ENCODE data around the gene CHRM2. TPM values are rescaled to one million over a fixed set of nuclear protein-coding genes. Genes with fewer than 3 reads are reported as not detected.

The CHRM2 gene
- total and polyA plus RNA-seq, 10 donors = 0.13 TPM; not detected in 9

GRCh38 chr7:136940917-136941316 is 72.5 kb downstream of the CHRM2 start:
- no peaks in the 10 kb centered on the region for H3K4me1 ChIP-seq
- TF ChIP-seq POLR2A (IDR thresholded peaks at IDR 0.05) (no peak), CTCF (IDR thresholded peaks at IDR 0.05 in 8 of 11, conservative IDR thresholded peaks at IDR 0.05 in 3 of 11) (no peak), POLR2AphosphoS5 (IDR thresholded peaks at IDR 0.05) (no peak)
- no peak overlapping the region for H3K4me3 ChIP-seq
- H3K27ac ChIP-seq = no peak overlapping the region
- no peaks in the 10 kb centered on the region for H3K9me3 ChIP-seq
- no peaks in the 10 kb centered on the region for H3K27me3 ChIP-seq (replicated peaks in 1 of 7)
- intact Hi-C loops (cut with DNase I; ENCODE audit: low total_unique reads) = no loop called here
- DNase-seq = no peak
- H3K36me3 ChIP-seq = no peaks in the 10 kb centered on the region
- WGBS, 5 donors = 62 to 86% (median 76%) methylated on average over 1 of the region's 1 CpG

- Histone ChIP-seq H3K36me3 (no peaks in the 10 kb centered on the region), H3K4me3 (no peak overlapping the region), H3K9me3 (no peaks in the 10 kb centered on the region), H3K27ac (no peak overlapping the region), H3K4me1 (no peaks in the 10 kb centered on the region), H3K27me3 (replicated peaks in 1 of 7) (no peaks in the 10 kb centered on the region)
- TF ChIP-seq CTCF (IDR thresholded peaks at IDR 0.05 in 8 of 11, conservative IDR thresholded peaks at IDR 0.05 in 3 of 11) (no peak), POLR2AphosphoS5 (IDR thresholded peaks at IDR 0.05) (no peak), POLR2A (IDR thresholded peaks at IDR 0.05) (no peak)
- WGBS, 5 donors = 9 to 24% (median 16%) methylated on average over 1 of the region's 1 CpG
- intact Hi-C loops (cut with DNase I; ENCODE audit: low total_unique reads) = no loop called here
- DNase-seq = no peak
These were observed 73.4 kb downstream of the CHRM2 start for GRCh38 chr7:136941816-136942215.

GRCh38 chr7:136942401-136942800 is 73.9 kb downstream of the CHRM2 start:
- no peaks in the 10 kb centered on the region for H3K36me3 ChIP-seq
- no peak overlapping the region for H3K27ac ChIP-seq
- intact Hi-C loops (cut with DNase I; ENCODE audit: low total_unique reads) = no loop called here
- no peak for DNase-seq
- H3K9me3 ChIP-seq = no peaks in the 10 kb centered on the region
- no peak overlapping the region for H3K4me3 ChIP-seq
- H3K27me3 ChIP-seq (replicated peaks in 1 of 7) = no peaks in the 10 kb centered on the region
- TF ChIP-seq POLR2A (IDR thresholded peaks at IDR 0.05) (no peak), POLR2AphosphoS5 (IDR thresholded peaks at IDR 0.05) (no peak), CTCF (IDR thresholded peaks at IDR 0.05 in 8 of 11, conservative IDR thresholded peaks at IDR 0.05 in 3 of 11) (no peak)
- H3K4me1 ChIP-seq = no peaks in the 10 kb centered on the region

- H3K9me3 ChIP-seq = no peaks in the 10 kb centered on the region
- no peak overlapping the region for H3K27ac ChIP-seq
- H3K27me3 ChIP-seq (replicated peaks in 1 of 7) = no peaks in the 10 kb centered on the region
- H3K4me3 ChIP-seq = no peak overlapping the region
- TF ChIP-seq POLR2AphosphoS5 (IDR thresholded peaks at IDR 0.05) (no peak), CTCF (IDR thresholded peaks at IDR 0.05 in 8 of 11, conservative IDR thresholded peaks at IDR 0.05 in 3 of 11) (no peak), POLR2A (IDR thresholded peaks at IDR 0.05) (no peak)
- intact Hi-C loops (cut with DNase I; ENCODE audit: low total_unique reads) = no loop called here
- no peak for DNase-seq
- no peaks in the 10 kb centered on the region for H3K36me3 ChIP-seq
- H3K4me1 ChIP-seq = no peaks in the 10 kb centered on the region
- WGBS, 5 donors = 70 to 91% (median 72%) methylated on average over 1 of the region's 1 CpG
These were observed 74.5 kb downstream of the CHRM2 start for GRCh38 chr7:136942994-136943393.

All from spleen (tissue), 11 donors.